Measurements from ENCODE around the gene AP5Z1.

Gene AP5Z1

GRCh38 chr7:4803397-4804241 lies 28.2 kb downstream of the AP5Z1 start:
- no peak for TF ChIP-seq CTCF (IDR thresholded peaks at IDR 0.05; ENCODE audit: borderline replicate concordance, insufficient read depth, low read depth, low read length)
- H3K4me3 ChIP-seq (ENCODE audit: low read depth, low read length): no peak overlapping the region

- TF ChIP-seq CTCF (IDR thresholded peaks at IDR 0.05; ENCODE audit: borderline replicate concordance, insufficient read depth, low read depth, low read length): no peak
- H3K4me3 ChIP-seq (ENCODE audit: low read depth, low read length): no peak overlapping the region
Observed at GRCh38 chr7:4805110-4805983, 29.9 kb downstream of the AP5Z1 start.

DNA sequence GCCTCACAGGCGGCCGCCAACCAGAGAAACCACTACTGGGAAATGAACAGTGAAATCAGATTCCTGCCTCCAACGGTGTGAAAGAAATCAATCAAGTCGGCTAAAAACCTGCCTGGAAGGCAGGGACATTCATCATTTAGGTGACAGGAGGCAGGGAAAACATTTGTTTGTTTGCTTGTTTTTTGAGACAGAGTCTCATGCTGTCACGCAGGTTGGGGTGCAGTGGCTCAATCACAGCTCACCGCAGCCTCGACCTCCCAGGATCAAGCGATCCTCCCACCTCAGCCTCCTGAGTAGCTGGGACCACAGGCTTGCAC lies 30.5 kb downstream of the AP5Z1 start:
- no peak for TF ChIP-seq CTCF (IDR thresholded peaks at IDR 0.05; ENCODE audit: borderline replicate concordance, insufficient read depth, low read depth, low read length)
- H3K4me3 ChIP-seq (ENCODE audit: low read depth, low read length): no peak overlapping the region

GRCh38 chr7:4806983-4807597 lies 31.7 kb downstream of the AP5Z1 start:
- H3K4me3 ChIP-seq (ENCODE audit: low read depth, low read length): no peak overlapping the region
- no peak for TF ChIP-seq CTCF (IDR thresholded peaks at IDR 0.05; ENCODE audit: borderline replicate concordance, insufficient read depth, low read depth, low read length)

DNA sequence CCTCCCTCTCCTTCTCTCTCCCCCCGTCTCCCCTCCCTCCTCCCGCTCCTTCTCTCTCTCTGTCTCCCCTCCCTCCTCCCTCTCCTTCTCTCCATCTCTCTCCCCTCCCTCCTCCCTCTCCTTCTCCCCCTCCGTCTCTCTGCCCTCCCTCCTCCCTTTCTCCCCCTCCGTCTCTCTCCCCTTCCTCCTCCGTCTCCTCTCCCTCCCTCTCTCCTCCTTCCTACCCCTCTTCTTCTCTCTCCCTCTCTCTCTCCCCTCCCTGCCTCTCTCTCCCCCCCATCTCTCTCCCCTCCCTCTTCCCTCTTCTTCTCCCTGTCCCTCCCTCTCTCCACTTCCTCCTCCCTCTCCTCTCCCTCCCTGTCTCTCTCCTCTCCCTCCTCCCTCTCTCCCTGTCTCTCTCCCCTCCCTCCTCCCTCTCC lies 32.2 kb downstream of the AP5Z1 start:
- H3K4me3 ChIP-seq (ENCODE audit: low read depth, low read length): no peak overlapping the region
- no peak for TF ChIP-seq CTCF (IDR thresholded peaks at IDR 0.05; ENCODE audit: borderline replicate concordance, insufficient read depth, low read depth, low read length)

DNA sequence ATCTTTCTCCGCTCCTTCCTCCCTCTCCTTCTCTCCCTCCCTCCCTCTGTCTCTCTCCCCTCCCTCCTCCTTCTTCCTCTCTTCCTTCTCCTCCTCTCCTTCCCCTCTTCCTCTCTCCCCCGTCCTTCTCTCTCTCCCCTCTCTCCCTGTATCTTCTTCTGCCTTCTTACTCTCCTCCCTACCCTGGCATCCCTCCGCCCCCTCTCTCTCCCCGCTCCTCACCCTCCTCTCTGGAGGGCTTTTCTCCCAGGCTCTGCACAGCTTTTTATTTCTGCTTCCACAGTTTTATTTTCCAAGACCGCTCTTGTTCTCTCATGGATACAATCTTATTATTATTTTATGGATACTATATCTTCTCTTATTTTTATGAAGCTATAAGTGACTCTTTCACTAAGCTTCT lies 32.6 kb downstream of the AP5Z1 start:
- no peak overlapping the region for H3K4me3 ChIP-seq (ENCODE audit: low read depth, low read length)
- no peak for TF ChIP-seq CTCF (IDR thresholded peaks at IDR 0.05; ENCODE audit: borderline replicate concordance, insufficient read depth, low read depth, low read length)

Measured in GM12875 (cell line).